ENCODE measurements around the gene TRIM22. TPM values are rescaled to one million over a fixed set of nuclear protein-coding genes. Genes with fewer than 3 reads are reported as not detected.
"Not testable (repeated sequence)": the region's sequence is repeated elsewhere in the genome, so short reads cannot be mapped to it uniquely, and the experiment has no call there.

Gene TRIM22
- total and polyA plus RNA-seq, 8 donors = 23.1 to 137 (median 27.8) TPM

- ATAC-seq (no peak), DNase-seq (no peak)
- Histone ChIP-seq H3K4me3 (no peak overlapping the region), H3K9me3 (peaks cover 0 to 9% of the 10 kb centered on the region in 2 donors), H3K36me3 (peaks cover 0 to 4% of the 10 kb centered on the region in 2 donors), H3K27ac (no peak overlapping the region), H3K4me1 (no peaks in the 10 kb centered on the region), H3K27me3 (no peaks in the 10 kb centered on the region)
- TF ChIP-seq CTCF (IDR thresholded peaks at IDR 0.05) = no peak
- intact Hi-C loops (cut with DNase I) = no loop called here
Measured at GRCh38 chr11:5655474-5655873, 34.1 kb upstream of the TRIM22 start.

- H3K36me3 ChIP-seq; ATAC-seq; H3K4me3 ChIP-seq; intact Hi-C loops (cut with DNase I); H3K27me3 ChIP-seq; H3K4me1 ChIP-seq; H3K9me3 ChIP-seq; DNase-seq; H3K27ac ChIP-seq: not testable (repeated sequence)
Measured at GRCh38 chr11:5656956-5657355, 32.6 kb upstream of the TRIM22 start.

- no peak for TF ChIP-seq CTCF (IDR thresholded peaks at IDR 0.05)
- intact Hi-C loops (cut with DNase I) = no loop called here
- no peak overlapping the region for H3K4me3 ChIP-seq
- no peaks in the 10 kb centered on the region for H3K27me3 ChIP-seq
- no peak for DNase-seq
- H3K36me3 ChIP-seq = peaks cover 0 to 17% of the 10 kb centered on the region in 2 donors
- no peak for ATAC-seq
- no peak overlapping the region for H3K27ac ChIP-seq
- H3K4me1 ChIP-seq = no peaks in the 10 kb centered on the region
- H3K9me3 ChIP-seq = peaks cover 0 to 3% of the 10 kb centered on the region in 2 donors
Measured at GRCh38 chr11:5658318-5658717, 31.3 kb upstream of the TRIM22 start.

GRCh38 chr11:5663511-5663910, 26.1 kb upstream of the TRIM22 start:
- H3K9me3 ChIP-seq = no peaks in the 10 kb centered on the region
- ATAC-seq (no peak), DNase-seq (no peak)
- no peak for TF ChIP-seq CTCF (IDR thresholded peaks at IDR 0.05)
- H3K27ac ChIP-seq = no peak overlapping the region
- no peaks in the 10 kb centered on the region for H3K27me3 ChIP-seq
- H3K4me1 ChIP-seq = no peaks in the 10 kb centered on the region
- intact Hi-C loops (cut with DNase I) = no loop called here
- H3K36me3 ChIP-seq = peaks cover 0 to 63% of the 10 kb centered on the region in 2 donors
- no peak overlapping the region for H3K4me3 ChIP-seq

GRCh38 chr11:5665051-5665570, 24.5 kb upstream of the TRIM22 start:
- ATAC-seq = no peak
- H3K27ac ChIP-seq = no peak overlapping the region
- TF ChIP-seq CTCF (IDR thresholded peaks at IDR 0.05) = no peak

More at GRCh38 chr11:5665051-5665570, 24.5 kb upstream of the TRIM22 start:
- Histone ChIP-seq H3K36me3 (peaks cover 0 to 79% of the 10 kb centered on the region in 2 donors), H3K27me3 (no peaks in the 10 kb centered on the region), H3K4me3 (no peak overlapping the region), H3K4me1 (no peaks in the 10 kb centered on the region), H3K9me3 (no peaks in the 10 kb centered on the region)
- intact Hi-C loops (cut with DNase I) = no loop called here
- DNase-seq = no peak
